ENCODE results near the gene KIAA0513.
A peak's percentile ranks its signal among the peaks of the same experiment; 100 is the strongest.

GRCh38 chr16:85010931-85011845 is 16.4 kb upstream of the KIAA0513 start, which contains the start of gene ZDHHC7:
- TF ChIP-seq CTCF (IDR thresholded peaks at IDR 0.05), result peak; percentile 20
- TF ChIP-seq EZH2phosphoT487 (IDR thresholded peaks at IDR 0.05), result no peak

Data from neural progenitor cell (in vitro differentiated cells).